Neural progenitor cell (in vitro differentiated cells): Measurements from ENCODE around the gene SEPSECS. TPM values are rescaled to one million over a fixed set of nuclear protein-coding genes. Genes with fewer than 3 reads are reported as not detected.

ENCODE experiments used
- DNase-seq: peaks from one replicate; pipeline ENCODE4 v3.0.0-alpha.2; 2016; ENCODE audit warnings: low spot score
- H2AFZ ChIP-seq: fragments of 200-600 bp; sonication (generic); replicated peaks from 2 replicates; pipeline ENCODE4 v1.6.1; 2016; ENCODE audit warnings: antibody characterized with exemption
- H3F3A ChIP-seq: fragments of 200-600 bp; sonication (generic); 2 replicates; pipeline ENCODE4 v1.6.1; 2016; ENCODE audit warnings: antibody characterized with exemption, low read depth
- H3K27ac ChIP-seq: fragments of 200-600 bp; sonication (generic); 2 replicates; pipeline ENCODE4 v1.5.1; 2016; ENCODE audit warnings: mild to moderate bottlenecking
- H3K27me3 ChIP-seq: fragments of 200-600 bp; sonication (generic); 2 replicates; pipeline ENCODE4 v1.6.1; 2016; ENCODE audit warnings: mild to moderate bottlenecking, moderate library complexity
- H3K36me3 ChIP-seq: fragments of 200-600 bp; sonication (generic); 2 replicates; pipeline ENCODE4 v1.5.1; 2016
- H3K4me1 ChIP-seq: fragments of 200-600 bp; sonication (generic); 2 replicates; pipeline ENCODE4 v1.6.1; 2016; ENCODE audit warnings: mixed run types
- H3K4me2 ChIP-seq: fragments of 200-600 bp; sonication (generic); 2 replicates; pipeline ENCODE4 v1.6.1; 2016
- H3K4me3 ChIP-seq: fragments of 200-600 bp; sonication (generic); 2 replicates; pipeline ENCODE4 v1.5.1; 2016
- H3K79me2 ChIP-seq: fragments of 200-600 bp; sonication (generic); 2 replicates; pipeline ENCODE4 v1.6.1; 2016; ENCODE audit warnings: low read depth
- H3K9ac ChIP-seq: fragments of 200-600 bp; sonication (generic); 2 replicates; pipeline ENCODE4 v1.6.1; 2016
- H3K9me3 ChIP-seq: fragments of 200-600 bp; sonication (generic); 2 replicates; pipeline ENCODE4 v1.5.1; 2016; ENCODE audit warnings: low read depth
- H4K20me1 ChIP-seq: fragments of 200-600 bp; sonication (generic); 2 replicates; pipeline ENCODE4 v1.6.1; 2016; ENCODE audit warnings: low read depth
- H3K27ac Mint-ChIP-seq: 3 replicates; pipeline ENCODE4 v1.8.0; 2021; ENCODE audit warnings: mixed read lengths
- H3K27me3 Mint-ChIP-seq: 2 replicates; pipeline ENCODE4 v1.8.0; 2022; ENCODE audit warnings: low read depth, mild to moderate bottlenecking, inconsistent platforms, moderate library complexity, mixed read lengths; ENCODE audit not compliant: insufficient read depth
- H3K36me3 Mint-ChIP-seq: 3 replicates; pipeline ENCODE4 v1.8.0; 2021; ENCODE audit warnings: mixed read lengths
- H3K4me1 Mint-ChIP-seq: 3 replicates; pipeline ENCODE4 v1.8.0; 2021; ENCODE audit warnings: mixed read lengths
- H3K4me3 Mint-ChIP-seq: 3 replicates; pipeline ENCODE4 v1.8.0; 2021; ENCODE audit warnings: mild to moderate bottlenecking, moderate library complexity, mixed read lengths
- H3K9me3 Mint-ChIP-seq: 3 replicates; pipeline ENCODE4 v1.8.0; 2020; ENCODE audit warnings: mixed read lengths
- EZH2 ChIP-seq: fragments of 200-600 bp; sonication (generic); IDR thresholded peaks from 2 replicates; pipeline ENCODE4 v1.6.1; 2017; ENCODE audit warnings: antibody characterized with exemption, mild to moderate bottlenecking, moderate library complexity
- EZH2phosphoT487 ChIP-seq: fragments of 200-600 bp; sonication (generic); IDR thresholded peaks from 2 replicates; pipeline ENCODE4 v1.6.1; 2017; ENCODE audit warnings: antibody characterized with exemption
- total RNA-seq: library from RNA; depleted of rRNA; stranded (reverse); fragments of >200 nt; gene quantifications from 2 replicates; pipeline ENCODE4 v1.2.3, GENCODE V29; 2015; ENCODE audit warnings: low replicate concordance
- TF ChIP-seq, protein P1 (sequence below): fragments of 200-600 bp; sonication (generic); IDR thresholded peaks from 2 replicates; pipeline ENCODE4 v1.5.1; 2017; ENCODE audit warnings: antibody characterized with exemption, mild to moderate bottlenecking

Gene SEPSECS
- total RNA-seq, 1 donor from 2014 or later, result 24.5 TPM

DNA sequence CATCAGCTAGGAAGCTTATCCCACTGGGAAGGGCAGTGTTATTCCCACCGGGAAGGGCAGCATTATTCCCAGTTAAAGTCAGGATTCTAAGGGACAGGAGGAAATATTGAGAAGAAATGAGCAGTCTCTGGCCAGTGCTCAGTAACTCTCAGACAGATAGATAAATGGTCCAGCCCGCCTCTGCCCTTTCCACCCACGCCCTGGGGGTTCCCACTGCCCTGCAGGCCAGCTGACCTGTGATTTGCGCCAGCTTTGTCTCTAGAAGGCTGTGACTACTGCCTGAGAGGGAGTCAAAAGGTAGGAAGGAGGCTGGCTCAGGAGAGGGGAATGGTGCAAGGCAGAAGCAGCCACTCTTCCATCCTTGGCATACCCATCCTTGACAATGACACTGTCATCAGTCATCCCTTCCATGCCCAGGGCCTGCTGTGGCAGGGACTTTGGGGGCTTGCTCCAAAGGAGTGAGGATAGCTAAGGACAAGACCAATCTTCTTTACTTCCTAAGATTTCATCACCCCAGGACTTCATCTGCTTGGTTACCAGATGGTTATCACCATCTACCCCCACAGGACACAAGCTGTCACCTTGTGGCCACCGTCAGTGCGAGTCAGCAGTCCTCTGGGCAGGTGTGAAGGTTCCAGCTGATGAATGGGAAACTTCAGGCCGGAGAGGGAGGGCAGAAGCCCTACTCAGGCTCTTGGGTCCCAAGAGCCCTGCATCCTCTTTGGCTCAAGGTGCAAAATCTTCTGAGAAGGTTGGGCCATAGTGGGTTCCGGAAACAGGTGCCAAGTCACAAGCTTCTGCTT, 49.5 kb downstream of the SEPSECS start:
- Histone ChIP-seq H3F3A (no peaks in the 10 kb centered on the region), H2AFZ (no peak overlapping the region), H3K4me2 (no peak overlapping the region), H3K9me3 (no peaks in the 10 kb centered on the region), H3K27ac (no peak overlapping the region), H3K4me1 (no peaks in the 10 kb centered on the region), H4K20me1 (no peaks in the 10 kb centered on the region), H3K9ac (no peak overlapping the region), H3K4me3 (no peak overlapping the region), H3K79me2 (no peaks in the 10 kb centered on the region), H3K36me3 (no peaks in the 10 kb centered on the region), H3K27me3 (no peaks in the 10 kb centered on the region)
- H3K27me3 Mint-ChIP-seq, result peaks cover 7% of the 10 kb centered on the region
- H3K36me3 Mint-ChIP-seq, result peaks cover 1% of the 10 kb centered on the region
- H3K27ac Mint-ChIP-seq, result no peak overlapping the region
- TF ChIP-seq EZH2phosphoT487 (no peak), EZH2 (no peak)
- TF ChIP-seq, protein P1, sequence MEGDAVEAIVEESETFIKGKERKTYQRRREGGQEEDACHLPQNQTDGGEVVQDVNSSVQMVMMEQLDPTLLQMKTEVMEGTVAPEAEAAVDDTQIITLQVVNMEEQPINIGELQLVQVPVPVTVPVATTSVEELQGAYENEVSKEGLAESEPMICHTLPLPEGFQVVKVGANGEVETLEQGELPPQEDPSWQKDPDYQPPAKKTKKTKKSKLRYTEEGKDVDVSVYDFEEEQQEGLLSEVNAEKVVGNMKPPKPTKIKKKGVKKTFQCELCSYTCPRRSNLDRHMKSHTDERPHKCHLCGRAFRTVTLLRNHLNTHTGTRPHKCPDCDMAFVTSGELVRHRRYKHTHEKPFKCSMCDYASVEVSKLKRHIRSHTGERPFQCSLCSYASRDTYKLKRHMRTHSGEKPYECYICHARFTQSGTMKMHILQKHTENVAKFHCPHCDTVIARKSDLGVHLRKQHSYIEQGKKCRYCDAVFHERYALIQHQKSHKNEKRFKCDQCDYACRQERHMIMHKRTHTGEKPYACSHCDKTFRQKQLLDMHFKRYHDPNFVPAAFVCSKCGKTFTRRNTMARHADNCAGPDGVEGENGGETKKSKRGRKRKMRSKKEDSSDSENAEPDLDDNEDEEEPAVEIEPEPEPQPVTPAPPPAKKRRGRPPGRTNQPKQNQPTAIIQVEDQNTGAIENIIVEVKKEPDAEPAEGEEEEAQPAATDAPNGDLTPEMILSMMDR, result no peak
- no peak for DNase-seq
- peaks cover 6% of the 10 kb centered on the region for H3K9me3 Mint-ChIP-seq
- H3K4me1 Mint-ChIP-seq, result peaks cover 43% of the 10 kb centered on the region
- H3K4me3 Mint-ChIP-seq, result no peak overlapping the region

DNA sequence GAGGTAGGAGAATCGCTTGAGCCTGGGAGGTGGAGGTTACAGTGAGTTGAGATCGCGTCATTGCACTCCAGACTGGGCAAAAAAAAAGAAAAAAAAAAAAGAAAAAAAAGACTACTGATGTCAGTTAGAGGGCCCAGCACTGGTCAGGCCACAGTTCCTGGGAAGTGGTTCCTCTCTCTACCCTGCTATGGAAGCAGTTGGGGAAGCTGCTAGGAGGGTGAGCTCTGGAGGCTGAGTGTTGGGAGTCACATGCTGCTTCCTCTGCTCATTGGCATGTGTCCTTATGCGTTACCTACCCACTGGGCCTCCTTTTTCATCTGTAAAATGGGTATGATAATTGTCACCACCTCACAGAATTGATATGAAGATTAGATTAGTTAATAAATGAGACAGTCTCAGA, 50.7 kb downstream of the SEPSECS start:
- H3K4me2 ChIP-seq, result no peak overlapping the region
- no peaks in the 10 kb centered on the region for H3K4me1 ChIP-seq
- no peak for DNase-seq
- Mint-ChIP-seq H3K36me3 (peaks cover 1% of the 10 kb centered on the region), H3K27me3 (peaks cover 7% of the 10 kb centered on the region), H3K4me3 (no peak overlapping the region), H3K4me1 (peaks cover 37% of the 10 kb centered on the region), H3K9me3 (peaks cover 6% of the 10 kb centered on the region), H3K27ac (no peak overlapping the region)
- H3K27me3 ChIP-seq, result no peaks in the 10 kb centered on the region
- H3K9ac ChIP-seq, result no peak overlapping the region
- no peak overlapping the region for H3K4me3 ChIP-seq
- no peak for TF ChIP-seq EZH2phosphoT487
- no peak for TF ChIP-seq EZH2
- TF ChIP-seq, protein P1, result no peak
- H3K27ac ChIP-seq, result no peak overlapping the region
- H4K20me1 ChIP-seq, result no peaks in the 10 kb centered on the region
- no peaks in the 10 kb centered on the region for H3K36me3 ChIP-seq
- no peaks in the 10 kb centered on the region for H3K79me2 ChIP-seq
- no peak overlapping the region for H2AFZ ChIP-seq
- no peaks in the 10 kb centered on the region for H3F3A ChIP-seq
- no peaks in the 10 kb centered on the region for H3K9me3 ChIP-seq

DNA sequence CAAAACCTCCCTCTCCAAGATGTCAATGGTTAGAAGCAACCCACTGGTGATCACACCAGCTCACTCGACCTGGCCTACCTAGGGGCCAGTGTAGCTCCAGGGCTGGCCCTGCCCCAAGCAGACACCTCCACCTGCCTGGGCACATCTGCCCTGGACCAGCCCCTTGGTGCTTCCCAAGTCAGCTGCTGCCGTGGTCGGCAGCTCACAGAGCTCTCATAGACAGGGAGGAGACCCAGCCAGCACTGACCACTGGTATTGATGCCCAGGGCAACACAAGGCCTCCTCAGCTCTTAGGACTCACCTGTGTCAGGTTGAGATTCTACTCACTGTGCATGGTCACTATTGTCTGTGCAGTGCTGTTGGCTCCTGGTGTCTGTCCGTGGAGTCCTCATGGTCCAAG, 51.7 kb downstream of the SEPSECS start:
- Histone ChIP-seq H3K4me2 (no peak overlapping the region), H3K36me3 (no peaks in the 10 kb centered on the region), H3K27ac (no peak overlapping the region), H3K4me3 (no peak overlapping the region), H3K79me2 (no peaks in the 10 kb centered on the region), H2AFZ (no peak overlapping the region), H4K20me1 (no peaks in the 10 kb centered on the region), H3F3A (no peaks in the 10 kb centered on the region), H3K9me3 (no peaks in the 10 kb centered on the region), H3K27me3 (no peaks in the 10 kb centered on the region), H3K9ac (no peak overlapping the region), H3K4me1 (peaks cover 6% of the 10 kb centered on the region)
- H3K27ac Mint-ChIP-seq, result no peak overlapping the region
- peaks cover 6% of the 10 kb centered on the region for H3K9me3 Mint-ChIP-seq
- H3K4me3 Mint-ChIP-seq, result no peak overlapping the region
- TF ChIP-seq, protein P1, result no peak
- TF ChIP-seq EZH2phosphoT487, result no peak
- no peak for TF ChIP-seq EZH2
- no peak for DNase-seq
- peaks cover 1% of the 10 kb centered on the region for H3K36me3 Mint-ChIP-seq
- H3K27me3 Mint-ChIP-seq, result peaks cover 7% of the 10 kb centered on the region
- peaks cover 31% of the 10 kb centered on the region for H3K4me1 Mint-ChIP-seq
